Activated CD4-positive, alpha-beta memory T cell treated with anti-CD3 and anti-CD28 coated beads for 36 hours (primary cell): Measurements from ENCODE around the gene ZNF638. TPM values are rescaled to one million over a fixed set of nuclear protein-coding genes. Genes with fewer than 3 reads are reported as not detected.

Experiments used
- CTCF ChIA-PET: fragments of 350-600 bp; sonication (Branson Sonifier 250); formaldehyde crosslinking; loops from one replicate; lab custom pipeline; 2021; ENCODE audit warnings: antibody characterized with exemption, inconsistent platforms; lab: Charles Lee
- POLR2A ChIA-PET: fragments of 350-600 bp; sonication (Branson Sonifier 250); formaldehyde crosslinking; loops from one replicate; lab custom pipeline; 2021; ENCODE audit warnings: antibody characterized with exemption; lab: Charles Lee
- DNase-seq: peaks from one replicate; pipeline ENCODE4 v3.0.0-alpha.2; 2020
- H3K27ac Mint-ChIP-seq: one replicate; pipeline ENCODE4 v1.8.0; 2021; ENCODE audit warnings: mixed read lengths
- H3K27me3 Mint-ChIP-seq: one replicate; pipeline ENCODE4 v1.8.0; 2021; ENCODE audit warnings: mixed read lengths
- H3K36me3 Mint-ChIP-seq: one replicate; pipeline ENCODE4 v1.8.0; 2021; ENCODE audit warnings: mixed read lengths
- H3K4me1 Mint-ChIP-seq: one replicate; pipeline ENCODE4 v1.8.0; 2021; ENCODE audit warnings: low read depth, mixed read lengths
- H3K4me3 Mint-ChIP-seq: one replicate; pipeline ENCODE4 v1.8.0; 2021; ENCODE audit warnings: mild to moderate bottlenecking, mixed read lengths
- H3K9me3 Mint-ChIP-seq: one replicate; pipeline ENCODE4 v1.8.0; 2021; ENCODE audit warnings: mixed read lengths
- intact Hi-C: fragments of 100-400 bp; cut with micrococcal nuclease; formaldehyde crosslinking; loops from one replicate; pipeline ENCODE4 v1.15.1; 2023
- total RNA-seq, 2 experiments: library from RNA; stranded (reverse); gene quantifications; one replicate each; pipeline ENCODE4 v1.2.3, GENCODE V29; 2021

ZNF638 gene
- total RNA-seq, 2 experiments from 2014 or later, result 74.2 to 87.4 TPM

DNA sequence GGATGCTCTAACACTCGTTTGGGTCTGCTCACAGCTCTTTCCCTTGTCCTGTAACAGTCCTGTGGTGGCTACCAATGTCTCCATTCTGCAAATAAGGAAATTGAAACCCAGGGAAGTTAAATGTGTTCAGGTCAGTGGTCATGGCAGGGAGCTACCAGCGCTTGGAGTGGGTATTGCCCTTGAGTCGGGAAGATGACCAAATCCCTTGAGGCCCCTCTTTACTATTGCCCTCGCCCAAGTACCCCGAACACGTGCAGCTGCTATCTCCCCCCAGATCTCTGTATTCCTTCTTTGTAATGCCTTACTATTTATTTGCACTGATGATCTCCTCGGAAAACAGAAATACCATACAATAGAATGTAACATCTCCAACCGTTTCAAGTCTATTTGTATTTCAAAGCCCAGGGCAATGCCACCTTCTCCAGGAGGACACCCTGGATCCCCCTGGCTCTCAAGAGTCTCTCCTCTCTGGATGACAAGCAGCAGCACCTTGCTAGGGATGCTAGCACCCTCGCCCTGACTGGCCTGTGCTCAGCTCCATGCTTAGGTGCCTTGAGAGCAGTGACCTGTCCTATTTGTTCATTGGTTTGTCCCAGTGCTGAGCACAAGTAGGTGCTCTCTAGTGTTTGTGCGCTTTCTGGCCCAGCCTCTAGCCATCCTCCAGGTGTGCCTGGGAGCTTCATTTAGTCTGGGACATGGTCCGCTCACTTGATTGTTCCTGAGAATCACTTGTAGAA is 136.9 kb downstream of the ZNF638 start:
- no peak for DNase-seq
- intact Hi-C loops, result no loop called here
- no peak overlapping the region for H3K27ac Mint-ChIP-seq
- CTCF ChIA-PET, result interaction anchor here (1.4 to 1.9 kb wide), 3 partner anchors 7 to 11 kb away, joined by 3 to 6 read pairs (median 3); no protein-coding TSS in a partner anchor
- POLR2A ChIA-PET, result no interaction called here
- peaks cover 8% of the 10 kb centered on the region for H3K4me1 Mint-ChIP-seq
- H3K9me3 Mint-ChIP-seq, result no peaks in the 10 kb centered on the region
- H3K27me3 Mint-ChIP-seq, result peaks cover 29% of the 10 kb centered on the region
- H3K4me3 Mint-ChIP-seq, result no peak overlapping the region
- no peaks in the 10 kb centered on the region for H3K36me3 Mint-ChIP-seq

DNA sequence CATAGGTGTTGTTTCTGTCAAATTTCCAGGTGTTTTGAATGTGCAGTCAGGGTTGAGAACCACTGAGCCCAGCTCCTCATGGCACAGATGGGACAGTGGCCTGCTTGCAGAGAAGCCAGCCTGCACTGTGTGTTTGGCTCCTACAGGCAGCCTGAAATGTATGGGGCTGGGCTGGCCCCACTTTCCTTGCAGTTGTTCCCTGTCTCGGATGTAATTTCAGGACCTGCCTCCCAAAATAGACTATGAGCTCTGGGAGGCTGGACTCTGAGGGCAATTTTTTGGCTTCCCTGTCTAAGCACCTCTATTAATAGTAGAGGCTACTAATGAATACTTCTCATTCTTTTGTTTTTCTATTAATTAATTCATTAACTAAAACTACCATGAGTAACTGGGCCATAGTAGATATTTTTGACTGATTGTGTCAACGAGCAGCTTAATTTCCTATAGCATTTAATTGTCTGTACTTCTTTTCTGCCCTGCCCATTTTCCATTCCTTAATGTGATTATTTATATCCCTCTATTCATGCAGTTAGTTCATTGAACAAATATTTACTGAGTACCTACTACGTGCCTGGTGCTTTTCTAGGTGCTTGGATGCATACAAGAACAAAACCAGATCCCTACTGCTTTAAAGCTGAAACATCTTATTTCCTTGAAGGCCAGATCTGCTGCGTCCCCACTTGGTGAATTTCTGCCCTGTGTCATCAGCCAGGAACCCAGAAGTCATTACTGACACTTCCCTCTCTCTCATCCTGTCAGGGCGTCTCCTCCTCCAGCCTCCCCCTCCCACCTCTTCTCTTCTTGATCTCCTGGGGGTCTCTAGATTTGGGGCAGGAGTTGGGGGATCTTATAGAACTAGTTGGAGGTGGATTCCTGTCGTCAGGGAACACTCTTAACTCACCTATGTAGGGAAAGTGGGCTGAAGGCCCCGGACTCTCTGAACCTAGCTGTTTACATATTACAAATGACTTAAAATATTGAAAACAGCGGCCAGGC is 138.1 kb downstream of the ZNF638 start:
- Mint-ChIP-seq H3K36me3 (no peaks in the 10 kb centered on the region), H3K4me3 (no peak overlapping the region), H3K27ac (no peak overlapping the region), H3K9me3 (no peaks in the 10 kb centered on the region), H3K4me1 (peaks cover 8% of the 10 kb centered on the region), H3K27me3 (peaks cover 29% of the 10 kb centered on the region)
- CTCF ChIA-PET, result interaction anchor here (0.8 to 1.9 kb wide), 3 partner anchors 9 to 138 kb away, joined by 3 to 6 read pairs (median 3); partner anchors contain the start of gene ZNF638
- intact Hi-C loops, result no loop called here
- POLR2A ChIA-PET, result no interaction called here
- DNase-seq, result no peak

DNA sequence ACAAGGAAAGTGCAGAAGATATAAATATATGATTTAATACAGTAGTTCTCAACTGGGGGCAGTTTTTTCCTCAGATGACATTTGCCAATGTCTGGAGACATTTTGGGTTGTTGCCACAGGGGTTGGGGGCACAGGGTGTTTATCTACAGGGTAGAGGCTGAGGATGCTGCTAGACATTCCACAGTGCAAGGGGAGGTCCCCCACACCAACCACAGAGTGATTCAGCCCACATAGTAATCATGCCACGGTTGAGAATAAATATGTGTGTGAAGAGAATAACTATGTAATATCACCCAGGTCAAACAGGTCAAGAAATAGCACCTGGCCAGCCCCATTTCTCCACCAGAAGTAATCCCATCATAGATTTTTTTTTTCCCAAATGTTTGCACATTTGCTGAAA is 139.7 kb downstream of the ZNF638 start:
- Mint-ChIP-seq H3K36me3 (no peaks in the 10 kb centered on the region), H3K4me3 (no peak overlapping the region), H3K27ac (no peak overlapping the region), H3K27me3 (peaks cover 29% of the 10 kb centered on the region), H3K4me1 (peaks cover 8% of the 10 kb centered on the region), H3K9me3 (no peaks in the 10 kb centered on the region)
- DNase-seq, result no peak
- intact Hi-C loops, result no loop called here
- ChIA-PET POLR2A (no interaction called here), CTCF (no interaction called here)

DNA sequence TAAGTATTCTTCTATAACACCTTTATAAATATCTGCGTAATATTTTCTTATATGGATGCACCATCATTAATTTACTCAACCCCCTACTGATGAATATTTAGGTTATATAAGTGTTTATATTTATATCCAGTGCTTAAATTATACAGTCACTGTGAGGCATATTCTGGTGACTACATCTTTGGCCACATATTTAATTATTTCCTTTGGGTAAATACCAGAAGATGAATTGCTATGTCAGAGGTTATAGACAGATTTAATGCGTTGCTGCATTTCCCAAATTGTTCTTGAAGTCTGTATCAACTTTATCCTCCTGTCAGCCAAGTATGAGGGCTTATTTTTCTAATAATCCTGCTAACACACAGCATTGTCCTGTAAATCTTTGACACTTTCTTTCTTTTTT is 140.4 kb downstream of the ZNF638 start:
- DNase-seq, result no peak
- intact Hi-C loops, result no loop called here
- POLR2A ChIA-PET, result no interaction called here
- H3K36me3 Mint-ChIP-seq, result no peaks in the 10 kb centered on the region
- CTCF ChIA-PET, result no interaction called here
- no peak overlapping the region for H3K27ac Mint-ChIP-seq
- H3K9me3 Mint-ChIP-seq, result no peaks in the 10 kb centered on the region
- peaks cover 5% of the 10 kb centered on the region for H3K4me1 Mint-ChIP-seq
- no peak overlapping the region for H3K4me3 Mint-ChIP-seq
- H3K27me3 Mint-ChIP-seq, result peaks cover 25% of the 10 kb centered on the region

DNA sequence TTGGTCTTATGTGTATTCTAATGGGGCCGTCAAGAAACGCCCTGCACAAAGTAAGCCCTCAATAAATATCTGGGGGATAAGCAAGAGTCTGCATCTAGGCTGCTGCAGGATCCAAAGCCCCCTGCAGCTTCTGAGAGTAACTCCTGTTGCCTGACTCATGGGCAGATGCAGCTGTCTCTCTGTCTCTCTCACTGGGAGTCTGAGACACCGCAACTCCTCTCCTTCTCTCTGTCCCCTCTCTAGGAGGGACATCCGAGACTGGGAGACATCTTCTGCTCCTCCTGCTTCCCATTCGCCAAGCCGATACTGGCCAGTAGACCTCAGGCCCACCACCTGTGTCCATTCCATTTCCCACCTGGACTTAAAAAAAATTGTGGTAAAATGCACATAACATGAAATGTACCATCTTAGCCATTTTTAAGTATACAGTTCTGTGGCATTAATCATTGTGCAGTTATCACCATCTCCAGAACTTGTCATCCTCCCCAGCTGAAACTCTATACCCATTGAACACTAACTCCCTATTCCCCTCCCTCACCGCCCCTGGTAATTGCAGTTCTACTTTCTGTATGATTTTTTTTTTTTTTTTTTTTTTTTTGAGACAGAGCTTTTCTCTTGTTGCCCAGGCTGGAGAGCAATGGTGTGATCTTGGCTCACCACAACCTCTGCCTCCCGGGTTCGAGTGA is 141.9 kb downstream of the ZNF638 start:
- CTCF ChIA-PET, result interaction anchor here (0.6 to 1.6 kb wide), 2 partner anchors 12 to 173 kb away, joined by 3 to 6 read pairs; no protein-coding TSS in a partner anchor
- no peak overlapping the region for H3K4me3 Mint-ChIP-seq

DNA sequence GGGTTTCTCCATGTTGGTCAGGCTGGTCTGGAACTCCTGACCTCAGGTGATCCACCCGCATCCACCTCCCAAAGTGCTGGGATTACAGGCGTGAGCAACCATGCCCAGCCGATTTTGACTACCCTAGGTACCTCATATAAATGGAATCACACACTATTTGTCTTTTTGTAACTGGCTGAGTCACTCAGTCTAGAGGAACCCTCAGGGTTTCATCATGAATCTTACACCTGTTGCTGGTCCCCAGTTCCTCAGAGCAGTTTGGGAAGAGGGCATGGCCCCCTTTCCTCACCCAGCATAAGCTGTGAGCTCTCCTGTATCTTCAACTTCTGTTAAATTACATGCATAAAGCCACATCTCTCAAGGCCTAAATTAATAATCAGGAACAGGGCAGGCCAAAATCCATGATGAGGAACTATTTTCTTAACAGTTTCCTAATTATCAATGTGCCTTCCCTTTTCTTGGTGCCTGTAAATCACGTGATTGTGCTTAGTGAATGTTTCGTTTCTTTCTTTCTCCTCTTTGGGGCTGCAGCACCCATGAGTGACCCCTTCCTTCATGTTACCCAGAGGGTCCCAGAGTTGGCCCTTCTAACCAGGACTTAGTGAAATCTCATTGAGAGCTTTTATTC is 142.6 kb downstream of the ZNF638 start:
- ChIA-PET POLR2A (no interaction called here), CTCF (interaction anchor here (1.6 kb wide), 1 partner anchor 13 kb away, joined by 6 read pairs; no protein-coding TSS in a partner anchor)
- Mint-ChIP-seq H3K4me3 (no peak overlapping the region), H3K36me3 (no peaks in the 10 kb centered on the region), H3K9me3 (no peaks in the 10 kb centered on the region), H3K27me3 (peaks cover 4% of the 10 kb centered on the region), H3K27ac (no peak overlapping the region), H3K4me1 (no peaks in the 10 kb centered on the region)
- intact Hi-C loops, result no loop called here
- DNase-seq, result no peak

More for the DNA sequence above, 141.9 kb downstream of the ZNF638 start:
- Mint-ChIP-seq H3K36me3 (no peaks in the 10 kb centered on the region), H3K27ac (no peak overlapping the region), H3K9me3 (no peaks in the 10 kb centered on the region), H3K4me1 (no peaks in the 10 kb centered on the region), H3K27me3 (peaks cover 10% of the 10 kb centered on the region)
- intact Hi-C loops, result no loop called here
- POLR2A ChIA-PET, result no interaction called here
- DNase-seq, result no peak

DNA sequence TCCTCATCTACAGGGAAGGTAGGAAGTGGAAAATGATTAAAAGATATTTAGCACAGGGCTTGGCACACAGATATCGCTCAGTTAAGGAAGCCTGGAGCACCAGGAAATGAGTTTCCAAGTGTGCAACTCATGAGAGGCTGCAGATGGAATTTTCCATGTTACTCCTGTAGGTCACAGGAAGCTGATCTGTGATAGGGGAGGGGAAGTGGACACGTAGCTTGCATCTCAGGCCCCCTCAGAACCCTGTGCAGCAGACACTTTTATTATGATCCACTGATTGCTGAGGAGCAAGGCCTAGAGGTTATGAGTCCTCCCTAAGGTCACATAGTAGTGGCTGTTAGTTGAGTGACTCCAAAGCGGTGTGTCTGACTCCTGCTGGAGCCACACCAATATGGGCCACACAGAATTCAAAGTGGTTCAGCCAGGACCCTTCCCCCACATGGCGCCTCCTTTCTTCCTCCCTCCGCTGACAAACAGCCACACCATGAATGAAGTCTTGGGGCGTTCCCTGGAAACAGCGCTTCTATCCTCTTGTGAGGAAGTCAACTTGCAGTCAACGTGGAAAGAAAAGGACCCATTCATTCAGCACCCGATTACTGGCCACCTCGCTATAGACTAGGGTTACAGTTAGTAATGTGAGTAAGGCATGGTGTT is 143.3 kb downstream of the ZNF638 start:
- H3K9me3 Mint-ChIP-seq, result no peaks in the 10 kb centered on the region
- peaks cover 2% of the 10 kb centered on the region for H3K27me3 Mint-ChIP-seq
- no peaks in the 10 kb centered on the region for H3K36me3 Mint-ChIP-seq
- DNase-seq, result no peak
- intact Hi-C loops, result no loop called here
- ChIA-PET CTCF (no interaction called here), POLR2A (no interaction called here)
- no peaks in the 10 kb centered on the region for H3K4me1 Mint-ChIP-seq
- H3K27ac Mint-ChIP-seq, result no peak overlapping the region
- H3K4me3 Mint-ChIP-seq, result no peak overlapping the region

DNA sequence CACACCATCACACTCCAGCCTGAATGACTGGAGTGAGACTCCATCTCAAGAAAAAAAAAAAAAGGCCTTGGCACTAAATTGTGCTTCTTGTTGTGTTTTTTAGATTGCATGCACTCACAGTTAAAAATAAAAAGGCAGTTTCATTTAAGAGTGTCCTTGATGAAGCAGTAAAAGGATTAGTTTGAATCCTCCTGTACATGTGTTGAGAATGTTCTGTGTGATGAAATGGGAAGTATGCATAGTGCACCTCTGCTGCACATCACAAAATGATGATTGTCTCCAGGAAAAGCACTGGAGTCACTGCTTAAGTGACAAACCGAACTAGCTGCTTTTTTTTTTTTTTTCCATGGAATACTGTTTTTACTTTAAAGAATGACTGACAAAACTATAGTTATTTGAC is 144.9 kb downstream of the ZNF638 start:
- Mint-ChIP-seq H3K27ac (no peak overlapping the region), H3K4me3 (no peak overlapping the region), H3K9me3 (no peaks in the 10 kb centered on the region), H3K36me3 (no peaks in the 10 kb centered on the region), H3K27me3 (no peaks in the 10 kb centered on the region), H3K4me1 (no peaks in the 10 kb centered on the region)
- intact Hi-C loops, result no loop called here
- ChIA-PET POLR2A (no interaction called here), CTCF (interaction anchor here (1.4 kb wide), 2 partner anchors 17 to 34 kb away, joined by 3 to 5 read pairs; no protein-coding TSS in a partner anchor)
- no peak for DNase-seq

DNA sequence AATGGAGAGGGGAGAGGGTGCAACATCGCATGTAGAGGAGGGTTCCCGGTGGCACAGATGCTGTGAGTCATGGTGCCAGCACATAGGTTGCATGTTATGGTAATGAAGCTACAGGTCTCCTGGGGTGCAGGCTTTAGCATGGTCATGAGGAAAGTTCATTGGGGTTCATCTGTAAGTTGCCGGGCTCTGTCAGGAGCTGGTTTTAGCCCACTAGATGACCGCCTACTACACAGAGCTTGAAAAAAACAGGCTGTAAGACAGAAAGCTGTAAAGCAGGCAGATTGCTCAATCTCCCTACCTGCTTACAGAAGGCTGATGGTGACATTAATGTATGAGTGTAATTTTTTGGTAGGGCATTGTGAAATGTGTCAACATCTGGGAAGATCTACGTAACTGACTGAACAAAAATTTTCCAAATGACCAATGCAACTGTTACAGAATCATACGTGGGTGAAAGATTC is 145.7 kb downstream of the ZNF638 start:
- Mint-ChIP-seq H3K36me3 (no peaks in the 10 kb centered on the region), H3K4me3 (no peak overlapping the region), H3K27me3 (no peaks in the 10 kb centered on the region), H3K9me3 (no peaks in the 10 kb centered on the region), H3K27ac (no peak overlapping the region), H3K4me1 (no peaks in the 10 kb centered on the region)
- POLR2A ChIA-PET, result no interaction called here
- intact Hi-C loops, result no loop called here
- no peak for DNase-seq
- CTCF ChIA-PET, result interaction anchor here (1.4 kb wide), 2 partner anchors 17 to 33 kb away, joined by 3 to 5 read pairs; no protein-coding TSS in a partner anchor

DNA sequence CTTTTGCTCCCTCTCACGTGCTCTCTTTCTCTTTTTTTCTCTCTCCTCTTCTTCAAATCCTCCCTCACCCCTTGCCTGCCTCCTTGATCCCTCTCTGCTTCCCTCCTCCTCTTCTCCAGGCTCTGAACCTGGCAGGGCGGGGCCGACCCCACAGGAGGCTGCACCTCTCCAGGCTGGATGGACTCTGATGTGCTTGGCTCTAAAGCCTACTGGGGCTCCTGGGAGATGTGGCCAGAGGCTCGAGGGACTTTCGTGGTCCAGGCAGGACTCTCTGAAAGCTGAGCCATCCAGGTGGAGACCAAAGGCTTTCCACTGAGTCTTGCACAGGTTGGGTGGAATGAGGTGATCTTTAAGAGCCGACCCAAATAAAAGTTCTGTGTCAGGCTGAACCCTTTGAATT is 147.2 kb downstream of the ZNF638 start:
- H3K27me3 Mint-ChIP-seq, result peaks cover 1% of the 10 kb centered on the region
- H3K4me3 Mint-ChIP-seq, result no peak overlapping the region
- H3K36me3 Mint-ChIP-seq, result no peaks in the 10 kb centered on the region
- no peak overlapping the region for H3K27ac Mint-ChIP-seq
- no peak for DNase-seq
- ChIA-PET POLR2A (no interaction called here), CTCF (no interaction called here)
- no peaks in the 10 kb centered on the region for H3K9me3 Mint-ChIP-seq
- no peaks in the 10 kb centered on the region for H3K4me1 Mint-ChIP-seq
- intact Hi-C loops, result no loop called here

DNA sequence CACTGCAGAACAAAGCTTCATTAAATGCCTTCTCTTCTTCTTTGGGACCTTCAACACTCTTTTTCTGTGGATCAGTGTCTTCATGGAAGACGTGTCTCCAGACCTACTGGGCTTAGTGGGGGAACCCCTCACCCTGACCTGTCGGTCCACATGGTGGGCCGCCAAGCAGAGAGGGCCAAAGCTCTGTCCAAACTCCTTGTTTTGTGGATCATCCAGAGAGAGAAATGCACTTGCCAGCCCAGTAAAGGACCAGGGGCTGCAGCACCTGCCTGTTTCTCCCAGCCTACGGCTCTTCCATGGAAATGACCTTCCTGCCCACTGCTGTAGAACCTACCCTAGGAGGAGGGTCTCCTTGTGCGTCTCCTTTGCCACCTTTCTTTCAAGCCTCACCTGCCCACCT is 147.7 kb downstream of the ZNF638 start:
- CTCF ChIA-PET, result no interaction called here
- H3K4me3 Mint-ChIP-seq, result no peak overlapping the region
- H3K9me3 Mint-ChIP-seq, result no peaks in the 10 kb centered on the region
- no peak for DNase-seq
- peaks cover 1% of the 10 kb centered on the region for H3K27me3 Mint-ChIP-seq
- no peaks in the 10 kb centered on the region for H3K4me1 Mint-ChIP-seq
- no peak overlapping the region for H3K27ac Mint-ChIP-seq
- POLR2A ChIA-PET, result no interaction called here
- no peaks in the 10 kb centered on the region for H3K36me3 Mint-ChIP-seq
- intact Hi-C loops, result no loop called here
